CD4-positive, alpha-beta T cell treated with Interleukin-17A for 1 hour (primary cell): Measurements from ENCODE around the gene ATP2B2.
"Not testable (repeated sequence)": the region's sequence is repeated elsewhere in the genome, so short reads cannot be mapped to it uniquely, and the experiment has no call there.

Experiments used
- DNase-seq: peaks from one replicate; pipeline ENCODE4 v3.0.0-alpha.2; 2020

ATP2B2 gene

DNA sequence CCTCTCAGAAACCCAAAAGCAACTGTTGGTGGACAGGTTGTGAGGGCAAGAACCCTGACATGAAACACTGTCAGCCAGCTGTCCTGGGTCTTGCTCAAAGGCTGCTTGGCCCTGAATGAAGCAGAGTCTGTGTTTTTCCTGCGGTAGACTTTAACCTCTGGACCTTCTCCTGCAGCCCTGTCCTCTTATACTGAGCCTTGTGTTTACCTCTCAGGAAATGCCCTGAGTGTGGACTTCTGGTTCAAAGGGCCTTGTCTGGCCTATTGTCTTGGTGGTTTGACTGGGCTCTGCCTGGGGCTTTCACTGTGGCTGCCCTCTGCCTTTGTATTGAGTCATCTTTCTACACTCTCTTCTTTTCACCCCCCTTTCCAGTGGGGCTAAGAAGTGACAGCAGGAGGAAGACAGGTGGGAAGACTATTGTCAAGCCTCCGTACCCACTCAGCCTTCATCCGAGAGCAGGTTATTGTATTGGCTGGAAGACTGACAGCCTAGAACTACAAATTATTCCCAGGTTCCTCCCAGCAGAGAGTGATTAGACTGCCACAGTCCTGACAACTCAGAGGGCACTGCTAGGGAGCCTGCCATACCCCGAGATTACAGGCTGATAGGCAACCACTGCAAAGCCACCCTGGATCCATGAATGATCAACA lies 187.9 kb downstream of the ATP2B2 start:
- DNase-seq = no peak

GRCh38 chr3:10315771-10316344 lies 189.5 kb downstream of the ATP2B2 start:
- DNase-seq = no peak

- DNase-seq = no peak
These were observed 190.3 kb downstream of the ATP2B2 start for GRCh38 chr3:10315101-10315500.

DNA sequence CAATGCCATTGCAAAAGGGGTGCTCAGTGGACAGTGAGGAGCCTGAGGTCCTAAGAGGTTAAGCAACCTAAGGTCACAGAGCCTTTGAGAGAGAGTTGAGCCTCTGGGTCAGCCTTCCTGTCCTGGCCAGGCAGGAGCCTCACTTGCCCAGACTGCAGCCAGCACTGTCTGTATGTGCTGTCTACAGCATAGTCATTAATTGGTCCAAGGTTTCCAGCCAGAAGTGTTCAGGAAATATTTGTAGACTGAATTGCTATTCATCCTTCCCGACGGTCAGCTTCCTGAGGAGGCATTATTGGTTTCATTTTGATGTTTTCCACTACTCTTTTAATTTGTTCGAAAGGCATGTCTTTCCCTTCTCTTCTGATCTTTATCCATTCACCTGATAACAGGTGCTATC lies 192.5 kb downstream of the ATP2B2 start:
- DNase-seq = no peak

- no peak for DNase-seq
These were observed 193.0 kb downstream of the ATP2B2 start for GRCh38 chr3:10312391-10312790.

DNA sequence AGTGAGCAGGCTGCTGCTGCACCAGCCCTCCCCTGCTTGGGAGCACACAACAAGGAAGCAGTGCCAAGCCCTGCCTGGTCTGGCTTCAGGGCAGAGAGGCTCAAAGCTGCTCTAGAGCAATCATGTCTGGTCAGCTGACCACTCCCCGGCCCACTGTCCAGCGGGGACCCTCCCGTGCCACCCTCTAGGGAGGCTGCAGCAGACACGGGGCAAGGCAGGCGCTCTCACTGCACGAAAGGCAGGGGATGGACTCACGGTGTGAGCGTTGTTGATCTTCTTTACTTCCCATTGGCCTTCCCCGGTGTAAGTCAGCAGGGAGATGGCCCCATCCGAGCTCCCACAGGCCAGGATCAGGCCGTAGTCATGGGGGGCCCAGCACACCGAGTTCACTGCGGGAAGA lies 193.7 kb downstream of the ATP2B2 start:
- DNase-seq = no peak

DNA sequence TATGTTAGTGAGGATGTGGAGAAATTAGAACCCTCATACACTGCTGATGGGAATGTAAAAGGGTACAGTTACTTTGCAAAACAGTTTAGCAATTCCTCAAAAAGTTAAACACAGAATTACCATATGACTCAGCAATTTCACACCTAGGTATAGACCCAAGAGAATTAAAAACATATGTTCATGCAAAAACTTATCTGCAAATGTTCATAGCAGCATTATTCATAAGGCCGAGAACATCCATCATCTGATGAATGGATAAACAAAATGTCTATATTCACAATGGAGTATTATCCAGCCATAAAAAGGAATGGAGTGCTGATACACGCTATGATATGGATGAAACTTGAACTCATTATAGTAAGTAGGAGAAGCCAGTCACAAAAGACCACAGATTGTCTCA lies 194.8 kb downstream of the ATP2B2 start:
- DNase-seq = no peak

GRCh38 chr3:10309736-10310135 lies 195.7 kb downstream of the ATP2B2 start:
- no peak for DNase-seq

DNA sequence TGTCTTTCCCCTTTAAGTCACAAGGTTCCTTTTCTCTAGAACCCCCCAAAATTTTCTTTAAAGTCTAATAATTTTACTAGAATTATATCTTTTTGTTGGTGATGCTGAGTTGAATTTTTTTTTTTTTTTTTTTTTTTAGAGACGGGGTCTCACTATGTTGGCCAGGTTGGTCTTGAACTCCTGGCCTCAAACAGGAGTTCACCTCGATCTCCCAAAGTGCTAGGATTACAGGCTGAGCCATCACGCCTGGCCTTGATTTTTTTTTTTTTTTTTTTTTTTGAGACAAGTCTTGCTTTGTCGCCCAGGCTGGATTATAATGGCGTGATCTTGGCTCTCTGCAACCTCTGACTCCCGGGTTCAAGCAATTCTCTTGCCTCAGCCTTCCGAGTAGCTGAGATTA lies 196.7 kb downstream of the ATP2B2 start:
- no peak for DNase-seq

- no peak for DNase-seq
These were observed 199.2 kb downstream of the ATP2B2 start for GRCh38 chr3:10306156-10306555.

DNA sequence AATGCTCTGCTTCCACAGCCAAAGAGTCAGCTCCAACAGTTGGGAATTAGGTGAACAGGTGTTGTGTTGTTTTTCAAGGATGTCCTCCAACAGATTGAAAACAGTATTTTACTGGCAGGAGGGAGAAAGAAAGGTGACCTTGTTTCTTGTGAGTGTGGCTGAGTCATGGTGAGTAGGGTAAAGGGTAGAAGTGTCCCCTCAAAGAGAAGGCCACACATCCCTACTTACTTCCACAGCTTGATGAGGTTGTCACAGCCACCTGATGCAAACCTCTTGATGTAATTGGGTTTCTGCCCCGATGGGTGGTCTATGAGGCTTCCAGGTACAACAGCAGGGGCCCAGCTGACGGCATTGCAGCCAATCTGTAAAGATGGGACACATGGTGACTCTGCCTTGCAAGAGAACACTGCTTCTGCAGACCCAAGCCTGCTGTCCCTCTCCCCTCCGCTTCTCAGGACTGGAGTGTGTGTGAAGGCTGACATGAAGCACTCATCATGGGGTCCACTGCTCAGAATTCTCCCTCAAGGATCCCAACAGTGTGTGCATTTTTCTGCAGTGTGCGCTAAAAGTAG lies 200.0 kb downstream of the ATP2B2 start:
- no peak for DNase-seq

DNA sequence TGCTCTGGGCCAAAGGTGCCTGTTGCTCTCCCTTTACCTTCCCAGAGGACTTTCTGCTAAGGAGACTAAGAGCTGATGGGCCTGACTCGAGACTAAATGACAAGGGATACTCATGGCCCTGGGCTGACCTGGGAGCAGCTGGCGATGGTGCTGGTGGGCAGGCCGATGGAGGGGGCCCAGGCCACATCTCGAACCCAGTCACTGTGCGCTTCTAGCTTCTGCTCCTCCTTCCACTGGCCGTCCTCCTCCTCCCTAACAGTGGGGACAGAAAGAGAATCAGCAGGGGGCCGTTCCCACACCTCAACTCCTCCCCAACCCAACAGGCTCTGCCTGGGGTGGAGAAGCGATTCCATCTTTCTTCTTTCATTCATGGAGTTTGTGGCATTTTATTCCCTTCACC lies 200.5 kb downstream of the ATP2B2 start:
- no peak for DNase-seq

- DNase-seq = no peak
These were observed 201.6 kb downstream of the ATP2B2 start for GRCh38 chr3:10303785-10304184.

DNA sequence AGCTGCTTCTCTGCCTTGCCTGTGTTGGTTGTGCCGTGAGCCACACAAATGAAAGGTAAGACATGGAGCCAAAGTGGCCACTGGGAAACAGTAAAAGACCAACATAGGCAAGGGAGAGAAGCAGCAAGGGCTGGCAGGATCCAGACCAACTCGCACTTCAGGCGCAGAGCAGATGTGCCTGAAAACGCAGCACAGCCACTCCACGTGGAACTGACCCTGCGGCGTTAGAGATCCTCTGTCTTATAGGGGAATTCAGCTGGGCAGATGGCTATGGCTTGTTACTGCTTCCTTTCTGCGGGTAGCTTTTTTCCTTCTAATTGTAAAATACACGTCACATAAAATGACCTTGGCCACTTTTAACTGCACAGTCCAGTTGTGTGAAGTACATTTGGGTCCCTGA lies 202.3 kb downstream of the ATP2B2 start:
- no peak for DNase-seq

DNA sequence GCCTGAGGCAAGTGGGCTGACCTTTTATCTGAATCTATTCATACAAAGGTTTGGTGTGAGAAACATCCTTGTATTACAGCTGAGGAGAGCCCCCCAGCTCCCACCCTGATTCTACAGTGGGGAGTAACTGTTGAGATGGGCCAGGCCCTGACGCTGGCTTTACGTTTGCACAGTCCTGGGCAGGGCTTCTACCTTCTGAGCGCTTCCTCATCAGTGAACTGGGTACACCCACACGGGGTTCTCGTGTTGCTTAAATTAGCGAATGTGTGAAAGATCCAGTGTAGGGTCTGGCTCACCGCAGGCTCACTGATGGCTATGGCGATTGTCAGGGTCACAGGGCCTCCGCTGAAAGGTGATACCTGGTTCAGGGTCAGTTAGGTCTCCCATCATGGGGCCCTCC lies 205.3 kb downstream of the ATP2B2 start:
- DNase-seq = no peak

DNA sequence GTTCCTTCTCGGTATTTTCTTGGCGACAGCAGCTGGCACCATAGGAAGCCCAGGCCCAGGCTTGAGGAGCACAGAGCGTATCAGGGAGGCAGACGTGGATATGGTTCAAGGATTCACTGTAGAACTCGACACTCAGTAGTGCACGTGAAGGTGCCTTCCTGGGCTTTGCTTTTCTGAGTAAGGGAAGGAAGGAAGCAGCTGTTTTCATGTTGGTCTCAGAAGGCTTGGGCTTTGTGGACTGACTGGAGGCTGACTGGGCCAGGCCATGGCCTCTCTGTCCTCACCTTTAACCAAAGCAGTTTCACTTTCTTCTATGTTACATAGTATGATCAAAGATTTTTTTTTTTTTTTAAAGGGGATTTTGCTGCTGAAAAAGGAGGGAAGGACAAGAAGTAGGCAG lies 205.7 kb downstream of the ATP2B2 start:
- DNase-seq = no peak

- no peak for DNase-seq
These were observed 206.2 kb downstream of the ATP2B2 start for GRCh38 chr3:10299175-10299574.

DNA sequence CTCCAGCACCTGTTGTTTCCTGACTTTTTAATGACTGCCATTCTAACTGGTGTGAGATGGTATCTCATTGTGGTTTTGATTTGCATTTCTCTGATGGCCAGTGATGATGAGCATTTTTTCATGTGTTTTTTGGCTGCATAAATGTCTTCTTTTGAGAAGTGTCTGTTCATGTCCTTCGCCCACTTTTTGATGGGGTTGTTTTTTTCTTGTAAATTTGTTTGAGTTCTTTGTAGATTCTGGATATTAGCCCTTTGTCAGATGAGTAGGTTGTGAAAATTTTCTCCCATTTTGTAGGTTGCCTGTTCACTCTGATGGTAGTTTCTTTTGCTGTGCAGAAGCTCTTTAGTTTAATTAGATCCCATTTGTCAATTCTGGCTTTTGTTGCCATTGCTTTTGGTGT lies 207.3 kb downstream of the ATP2B2 start:
- DNase-seq = not testable (repeated sequence)

DNA sequence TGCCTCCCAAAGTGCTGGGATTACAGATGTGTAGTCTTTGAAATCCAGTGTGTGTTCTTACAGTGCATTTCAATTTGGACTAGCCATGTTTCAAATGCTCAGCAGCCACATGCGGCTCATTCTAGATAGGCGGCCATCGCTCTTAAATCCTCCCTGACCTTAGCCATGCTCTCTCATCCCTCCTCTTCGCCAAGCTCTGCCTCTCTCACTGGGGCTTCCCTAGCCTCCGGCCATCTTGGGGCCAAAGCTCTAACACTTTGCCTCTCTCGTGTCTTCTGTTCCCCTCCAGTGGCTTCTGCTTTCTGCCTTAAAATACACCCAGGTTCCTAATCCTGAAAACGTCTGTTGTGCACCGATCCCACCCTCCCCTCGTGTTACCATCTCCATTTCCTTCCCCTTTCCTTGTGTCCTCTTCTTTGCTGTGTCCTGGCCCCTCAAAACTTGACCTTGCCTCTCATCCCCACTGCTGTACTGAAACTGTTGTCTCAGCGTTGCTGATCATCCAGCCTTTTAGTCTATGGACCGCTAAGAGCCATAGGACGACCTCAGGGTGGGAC lies 211.3 kb downstream of the ATP2B2 start:
- no peak for DNase-seq

DNA sequence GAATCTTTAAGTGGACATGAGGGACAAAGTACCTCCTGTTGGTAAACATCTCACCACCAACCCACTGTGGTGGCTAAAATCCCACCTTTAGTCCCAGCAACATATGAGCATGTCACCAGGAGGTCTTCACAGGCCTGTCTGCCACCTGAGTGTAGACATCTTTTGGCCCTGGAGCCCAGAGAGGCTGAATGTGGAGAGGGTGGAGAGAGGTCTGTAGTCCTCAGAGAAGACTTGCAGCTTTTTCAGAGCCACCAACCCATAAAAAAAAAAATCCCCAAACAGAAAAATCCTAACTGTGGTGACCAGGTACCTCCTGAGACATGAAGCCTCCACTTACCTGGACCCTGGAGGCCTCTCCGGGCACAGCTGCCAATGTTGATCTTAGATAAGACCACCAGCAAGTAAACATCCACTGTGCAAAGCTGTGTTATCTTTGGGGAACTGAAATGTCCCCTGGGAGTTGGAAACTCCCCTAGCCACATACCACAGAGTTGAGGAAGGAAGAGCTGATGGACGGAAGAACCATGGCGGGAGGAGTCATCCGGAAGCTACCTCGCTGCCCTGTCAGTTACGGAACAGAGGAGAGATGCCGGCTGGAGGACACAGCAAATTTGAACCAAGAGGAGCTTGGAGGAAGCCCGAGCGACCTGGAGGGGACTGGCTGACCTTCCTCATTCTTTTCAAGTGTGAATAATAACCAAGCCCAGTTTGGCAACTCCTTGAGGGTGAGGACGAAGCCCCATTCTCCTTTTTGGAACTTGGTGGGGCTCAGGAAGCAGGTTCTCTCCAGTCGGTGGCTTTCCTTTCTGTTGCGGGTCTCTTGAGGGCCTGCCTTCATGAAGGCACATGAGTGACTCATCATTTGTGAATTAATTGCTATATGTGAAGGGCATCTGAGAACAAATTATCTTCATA lies 212.6 kb downstream of the ATP2B2 start, which contains the start of gene GHRL:
Gene GHRL, minus strand, starts transcription at position 443 of the 915 bp plus-strand sequence. CDS start 2,767 bp downstream, outside the sequence.
- peak; percentile 30 for DNase-seq

DNA sequence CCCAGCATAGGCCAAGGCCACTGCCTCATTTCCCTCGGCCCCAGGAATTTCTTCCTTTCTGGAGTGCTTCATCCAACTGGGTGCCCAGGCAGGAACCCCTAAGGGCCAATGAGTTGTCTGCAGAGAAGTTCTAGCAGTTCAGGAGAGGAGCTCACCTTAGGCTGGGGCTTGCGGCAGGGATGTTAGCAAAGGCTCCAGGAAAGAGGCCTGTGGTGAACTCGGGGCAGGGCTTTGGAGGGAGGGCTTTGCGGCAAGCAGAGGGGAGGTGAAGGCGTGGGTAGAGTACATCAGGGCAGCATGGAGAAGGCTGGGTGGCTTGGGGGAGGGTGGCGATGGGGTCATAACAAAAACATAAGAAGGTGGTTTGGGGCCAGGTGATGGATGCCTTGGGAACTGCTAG lies 213.7 kb downstream of the ATP2B2 start:
- no peak for DNase-seq

DNA sequence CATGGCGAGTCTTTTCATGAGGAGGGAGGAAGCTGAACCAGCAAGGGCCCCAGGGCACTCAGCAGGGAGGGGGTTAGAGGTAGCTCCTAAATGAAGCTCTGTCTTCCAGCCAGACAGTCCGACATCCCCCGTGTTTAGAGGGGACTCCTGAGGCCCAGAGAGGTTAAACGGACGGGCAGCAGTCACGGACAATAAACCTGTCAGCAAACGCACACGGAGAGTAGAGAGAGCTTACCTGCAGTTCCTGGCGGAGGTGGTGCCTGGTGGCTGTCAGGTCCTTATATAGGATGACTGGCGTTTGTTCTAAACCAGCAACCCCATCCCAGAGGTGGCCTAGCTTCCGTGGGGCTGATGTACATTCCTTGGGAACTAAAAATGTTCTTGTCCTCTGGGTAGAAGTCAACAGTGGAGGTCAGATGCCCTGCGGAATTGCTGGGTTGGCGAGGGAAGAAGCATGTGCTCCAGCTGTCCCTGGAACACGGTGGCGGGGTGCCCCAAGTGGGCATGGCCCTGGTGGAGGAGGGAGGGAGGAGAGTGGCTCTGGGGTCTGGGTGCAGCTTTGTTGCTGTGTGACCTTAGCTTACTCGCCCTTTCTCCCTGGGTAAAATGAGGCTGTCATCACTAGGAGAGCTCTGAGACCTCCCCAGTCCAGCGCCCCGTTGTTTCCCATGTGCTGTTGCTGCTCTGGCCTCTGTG lies 214.8 kb downstream of the ATP2B2 start:
- no peak for DNase-seq
